HG03135 (cell line): ENCODE data around the gene SCAF8.
"Not testable (repeated sequence)": the region's sequence is repeated elsewhere in the genome, so short reads cannot be mapped to it uniquely, and the experiment has no call there.

Source experiments
- ATAC-seq: cut with Tn5 transposase; IDR thresholded peaks from one replicate; pipeline ENCODE4 v1.9.1; 2021; ENCODE audit warnings: mild to moderate bottlenecking, moderate library complexity; ENCODE audit not compliant: unreplicated experiment

Gene SCAF8

GRCh38 chr6:154779157-154779556 lies 45.9 kb downstream of the SCAF8 start:
- not testable (repeated sequence) for ATAC-seq

- ATAC-seq = no peak
Measured at GRCh38 chr6:154782193-154782592, 49.0 kb downstream of the SCAF8 start.

DNA sequence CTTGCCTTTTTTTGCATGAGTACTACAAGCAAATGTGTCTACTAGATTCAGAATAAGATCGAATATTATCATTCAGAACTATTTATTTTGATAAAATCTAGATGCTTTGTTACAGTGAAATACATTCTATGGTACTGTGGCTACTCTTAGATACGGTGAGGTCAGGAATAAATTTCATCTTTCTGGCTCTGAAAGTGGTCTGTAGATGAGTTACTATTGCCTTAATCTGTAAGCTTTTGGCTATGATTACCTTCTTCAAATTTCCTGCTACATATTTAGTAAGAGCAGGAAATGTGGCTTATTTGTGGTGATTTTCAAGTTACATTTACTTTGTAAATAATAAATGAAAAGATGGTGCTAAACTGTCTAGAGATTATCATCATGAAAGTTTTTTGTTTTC lies 50.0 kb downstream of the SCAF8 start:
- ATAC-seq = peak; percentile 73

- no peak for ATAC-seq
Measured at GRCh38 chr6:154785075-154785474, 51.9 kb downstream of the SCAF8 start.

DNA sequence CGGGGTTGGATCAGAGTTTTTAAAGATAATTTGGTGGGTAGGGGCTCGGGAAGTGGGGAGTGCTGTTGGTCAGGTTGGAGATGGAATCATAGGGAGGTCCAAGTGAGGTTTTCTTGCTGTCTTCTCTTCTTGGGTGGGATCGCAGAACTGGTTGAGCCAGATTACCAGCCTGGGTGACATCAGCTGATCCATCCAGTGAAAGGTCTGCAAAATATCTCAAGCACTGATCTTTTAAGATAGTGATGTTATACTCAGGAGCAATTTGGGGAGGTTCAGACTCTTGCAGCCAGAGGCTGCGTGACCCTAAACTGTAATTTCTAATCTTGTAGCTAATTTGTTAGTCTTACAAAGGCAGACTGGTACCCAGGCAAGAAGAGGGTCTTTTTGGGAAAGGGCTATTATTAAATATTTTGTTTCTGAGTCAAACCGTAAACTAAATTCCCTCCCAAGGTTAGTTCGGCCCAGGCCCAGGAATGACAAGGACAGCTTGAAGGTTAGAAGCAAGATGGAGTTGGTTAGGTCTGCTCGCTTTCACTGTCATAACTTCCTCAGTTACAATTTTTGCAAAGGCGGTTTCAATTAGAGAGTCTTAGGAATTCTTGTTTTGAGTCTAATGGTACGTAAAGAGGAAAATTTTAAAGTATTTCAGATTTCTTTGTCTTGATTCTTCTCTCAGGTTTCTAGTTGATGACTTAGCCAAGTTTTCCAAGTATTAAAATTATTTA lies 53.1 kb downstream of the SCAF8 start:
- ATAC-seq = no peak

DNA sequence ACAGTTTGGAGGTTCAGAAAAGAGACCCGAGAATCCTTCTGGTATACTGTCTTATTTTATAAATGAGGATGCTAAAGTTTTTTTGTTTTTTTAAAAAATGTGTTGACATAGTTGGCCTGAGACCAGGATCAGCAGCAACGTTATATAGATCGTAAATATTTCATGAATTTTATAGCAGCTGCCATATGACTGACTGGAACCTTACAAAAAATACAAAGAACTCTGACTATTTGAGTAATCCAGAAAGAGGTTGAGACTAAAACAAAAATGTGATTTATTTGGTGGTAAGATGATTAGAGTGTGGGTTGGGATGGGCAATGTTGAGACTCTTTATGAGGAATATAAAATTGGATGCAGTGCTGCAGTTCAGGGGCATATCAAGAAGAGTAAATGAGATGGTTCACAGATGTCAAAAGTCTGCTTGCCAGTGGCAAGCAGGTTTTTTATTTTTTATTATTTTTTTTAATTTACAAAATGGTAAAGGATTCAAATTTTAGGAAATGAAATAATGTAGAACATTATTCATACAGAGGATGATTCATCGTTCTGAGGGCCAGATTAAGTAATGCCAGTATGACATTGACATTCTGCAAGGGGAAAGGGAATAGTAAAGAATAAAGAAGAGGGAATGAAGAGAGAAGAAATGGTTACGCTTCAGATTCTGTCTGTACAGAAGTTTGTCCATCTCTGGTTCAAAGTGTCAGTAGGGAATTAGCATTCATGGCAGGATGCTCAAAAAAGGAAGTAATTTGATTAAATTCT lies 58.5 kb downstream of the SCAF8 start:
- no peak for ATAC-seq

DNA sequence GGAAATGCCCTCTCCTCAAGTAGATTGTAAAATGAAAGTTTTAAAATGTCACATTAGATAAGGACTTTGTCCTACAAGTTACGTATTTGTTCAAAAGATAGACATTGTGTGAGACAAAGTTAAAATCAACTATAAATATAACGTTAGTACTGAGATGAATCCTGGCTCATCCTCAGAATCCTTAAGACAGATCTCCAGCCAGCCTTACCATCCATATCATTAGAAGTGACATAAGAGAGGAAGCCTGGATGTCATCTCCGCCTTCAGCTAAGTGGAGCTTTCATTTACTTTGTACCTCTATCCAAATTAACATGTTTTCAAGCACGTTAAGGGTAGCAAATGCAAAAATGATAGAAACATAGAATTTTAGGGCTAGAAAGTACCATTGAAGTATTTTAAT lies 59.1 kb downstream of the SCAF8 start:
- no peak for ATAC-seq

DNA sequence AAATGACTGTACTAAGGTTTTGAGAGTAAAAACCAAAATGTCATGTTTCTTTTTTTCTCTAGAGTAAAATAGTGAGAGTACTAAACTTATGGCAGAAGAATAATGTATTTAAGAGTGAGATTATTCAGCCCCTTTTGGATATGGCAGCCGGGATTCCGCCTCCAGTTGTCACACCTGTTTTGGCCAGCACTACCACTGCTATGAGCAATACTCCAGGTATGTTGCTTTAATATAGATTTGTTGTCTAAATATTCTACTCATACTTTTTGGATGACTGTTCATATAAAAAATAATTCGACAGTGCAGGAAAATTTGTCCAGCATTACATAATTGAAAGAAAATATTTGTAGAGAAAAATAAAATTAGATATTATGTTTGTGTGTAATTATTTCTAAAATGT lies 59.5 kb downstream of the SCAF8 start:
- ATAC-seq = no peak

GRCh38 chr6:154796484-154796883 lies 63.3 kb downstream of the SCAF8 start:
- no peak for ATAC-seq

DNA sequence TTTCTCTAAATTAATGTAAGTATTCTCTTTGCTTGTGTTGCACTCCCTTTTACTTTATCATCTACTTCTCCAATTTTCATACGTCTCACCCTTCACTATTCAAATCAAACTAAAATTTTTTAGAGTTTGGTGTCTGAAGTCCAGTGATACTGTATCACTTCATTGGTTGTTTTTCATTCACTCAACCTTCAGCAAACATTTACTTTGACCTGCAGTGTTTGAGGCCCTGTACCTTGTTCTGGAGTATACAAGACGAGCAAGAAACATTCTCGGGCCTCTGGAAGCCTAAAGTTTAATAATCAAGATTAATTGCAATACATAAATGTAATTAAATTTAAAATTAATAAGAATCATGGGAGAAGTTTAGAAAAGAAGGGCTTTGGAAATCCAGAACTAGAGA lies 64.6 kb downstream of the SCAF8 start:
- no peak for ATAC-seq

DNA sequence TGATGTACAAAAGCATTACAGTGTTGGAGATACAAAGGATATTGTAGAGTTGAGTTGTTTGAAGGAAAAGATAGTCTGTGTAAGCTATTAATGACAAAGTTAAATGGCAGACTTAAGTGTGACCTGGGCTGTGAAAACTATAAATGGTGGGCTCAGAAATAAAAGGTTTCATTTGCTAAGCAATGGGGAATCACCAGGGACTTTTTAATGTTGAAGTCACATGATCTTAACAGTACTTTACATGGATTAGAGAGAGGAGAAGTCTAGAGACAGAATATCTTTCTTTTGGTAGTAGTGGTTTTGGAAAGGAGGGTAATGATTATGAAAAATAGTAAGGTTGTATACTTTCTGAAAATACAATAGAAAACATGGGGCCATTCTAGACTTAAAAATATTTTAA lies 67.1 kb downstream of the SCAF8 start:
- no peak for ATAC-seq

GRCh38 chr6:154805288-154805911 lies 72.2 kb downstream of the SCAF8 start:
- peak; percentile 63 for ATAC-seq

GRCh38 chr6:154806804-154807203 lies 73.6 kb downstream of the SCAF8 start:
- no peak for ATAC-seq

- ATAC-seq = not testable (repeated sequence)
Measured at GRCh38 chr6:154811663-154812062, 78.4 kb downstream of the SCAF8 start.

DNA sequence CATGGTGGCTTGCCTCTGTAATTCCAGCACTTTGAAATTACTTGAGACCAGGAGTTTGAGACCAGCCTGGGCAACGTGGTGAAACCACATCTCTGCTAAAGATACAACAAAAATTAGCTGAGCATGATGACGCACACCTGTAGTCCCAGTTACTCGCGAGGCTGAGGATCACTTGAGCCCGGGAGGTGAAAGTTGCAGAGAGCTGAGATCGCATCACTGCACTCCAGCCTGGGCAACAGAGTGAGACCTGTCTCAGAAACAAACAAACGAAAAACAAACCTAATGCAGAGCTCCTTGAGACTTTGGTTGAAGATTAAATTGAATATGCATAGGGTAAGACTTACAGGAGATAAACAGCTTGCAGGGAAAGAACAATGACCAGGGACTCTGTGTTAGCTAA lies 80.8 kb downstream of the SCAF8 start:
- ATAC-seq = peak; percentile 86

DNA sequence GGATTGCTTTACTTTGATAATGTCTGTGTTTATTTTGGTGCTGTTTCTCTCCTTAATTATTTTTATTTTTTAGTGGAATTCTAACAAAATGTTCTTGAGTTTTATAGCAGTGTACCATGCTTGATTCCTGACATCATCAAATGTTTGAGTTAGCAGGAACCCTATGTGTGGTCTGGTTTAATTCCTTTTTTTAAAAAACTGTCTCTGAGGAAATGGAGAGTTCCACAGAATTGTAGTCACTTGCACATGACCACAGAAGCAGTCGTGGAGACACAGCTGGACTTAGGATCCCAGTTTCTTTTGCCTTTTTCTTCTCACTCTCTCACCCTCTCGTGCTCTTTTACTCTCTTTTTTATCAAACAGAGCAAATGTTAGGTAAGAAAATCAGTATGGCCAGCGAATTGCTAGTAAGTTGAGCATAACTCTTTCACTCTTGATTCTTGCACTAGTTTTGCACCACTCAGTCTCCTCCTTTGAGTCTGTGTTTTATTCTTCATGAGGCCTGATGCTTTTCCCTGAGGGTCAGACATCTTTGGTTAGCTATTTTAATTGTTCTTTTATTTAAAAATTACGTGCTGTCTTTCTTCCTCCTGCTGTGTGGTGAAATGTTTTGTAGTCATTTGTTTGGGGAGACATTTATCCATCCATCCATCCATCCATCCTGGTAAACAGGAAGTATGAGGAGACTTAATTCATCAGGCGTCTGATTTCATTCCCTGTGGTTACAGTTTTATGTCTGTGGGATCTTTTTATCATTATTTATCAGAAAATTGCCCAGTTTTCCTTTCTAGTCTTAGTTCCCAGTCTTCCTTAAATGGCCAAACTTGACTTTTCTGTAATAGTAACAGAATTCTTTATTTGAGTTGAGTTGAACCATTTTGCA lies 83.0 kb downstream of the SCAF8 start:
- no peak for ATAC-seq

- ATAC-seq = no peak
Measured at GRCh38 chr6:154821099-154821498, 87.9 kb downstream of the SCAF8 start.

DNA sequence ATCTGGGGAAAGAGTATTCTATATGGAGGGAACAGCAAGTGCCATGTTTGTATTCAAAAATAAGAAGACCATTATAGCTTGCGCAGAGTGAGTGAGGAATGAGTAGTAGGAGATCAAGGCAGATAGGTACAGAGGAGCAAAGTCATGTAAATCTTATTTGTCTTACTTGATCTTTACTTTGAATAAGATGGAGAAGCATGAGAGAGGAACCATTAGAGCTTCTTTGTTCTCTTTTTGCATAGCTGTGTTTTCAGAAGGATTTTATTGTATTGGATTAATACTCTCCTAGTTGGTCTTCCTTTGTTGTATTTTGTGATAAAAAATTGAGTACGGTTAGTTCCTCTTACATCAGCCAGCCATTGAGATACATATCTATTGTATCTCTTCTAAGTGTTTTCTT lies 88.4 kb downstream of the SCAF8 start:
- no peak for ATAC-seq

DNA sequence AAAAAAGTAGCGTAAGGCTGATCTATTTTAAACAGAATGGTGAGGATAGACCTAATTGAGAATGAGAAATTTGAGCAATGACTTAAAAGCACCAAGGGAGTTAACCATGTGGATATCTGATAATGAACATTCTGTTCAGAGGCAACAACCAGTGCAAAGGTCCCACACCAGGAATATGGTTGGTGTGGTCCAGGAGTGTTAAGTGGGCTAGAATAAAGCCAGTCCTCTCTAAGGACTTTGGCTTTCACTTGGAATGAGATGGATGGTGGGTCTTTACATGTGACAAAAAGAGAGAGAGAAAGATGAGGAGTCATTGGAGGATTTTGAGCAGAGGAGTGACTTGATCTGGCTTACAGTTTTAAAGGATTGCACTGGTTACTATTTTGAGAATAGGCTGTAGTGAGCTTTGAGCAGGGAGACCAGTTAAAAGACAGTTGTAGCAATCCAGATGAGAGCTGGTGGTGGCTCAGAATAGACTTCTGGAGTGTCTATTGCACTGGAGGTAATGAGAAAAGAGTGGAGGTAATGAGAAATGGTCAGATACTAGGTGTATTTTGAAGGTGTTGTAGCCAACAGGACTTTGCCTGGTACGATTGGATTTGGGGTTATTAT lies 89.8 kb downstream of the SCAF8 start:
- ATAC-seq = no peak

DNA sequence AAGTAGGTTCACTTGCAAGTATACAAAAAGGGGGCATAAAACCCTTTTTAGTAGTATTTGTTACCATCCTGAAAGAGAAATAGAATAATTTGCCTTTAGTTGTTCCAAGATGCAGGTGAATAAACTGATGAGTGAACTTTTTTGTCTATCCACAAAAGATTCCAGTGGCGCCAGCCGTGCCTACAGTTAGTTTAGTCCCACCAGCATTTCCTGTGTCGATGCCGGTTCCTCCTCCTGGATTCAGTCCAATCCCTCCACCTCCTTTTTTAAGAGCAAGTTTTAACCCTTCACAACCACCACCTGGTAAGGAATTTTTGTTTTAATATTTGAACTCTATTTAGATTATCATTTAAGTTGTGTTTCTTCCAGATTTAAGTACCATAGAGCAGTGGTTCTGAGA lies 90.9 kb downstream of the SCAF8 start:
- ATAC-seq = no peak

- no peak for ATAC-seq
Measured at GRCh38 chr6:154829970-154830369, 96.8 kb downstream of the SCAF8 start.
